H1 (cell line): ENCODE measurements around the gene NFKBIZ. TPM values are rescaled to one million over a fixed set of nuclear protein-coding genes. Genes with fewer than 3 reads are reported as not detected.

Experiments
- CTCF ChIA-PET: fragments of 300-600 bp; sonication (Branson Sonifier 250); formaldehyde crosslinking; loops from one replicate; lab custom pipeline; 2021; ENCODE audit not compliant: partially characterized antibody; lab: Charles Lee
- POLR2A ChIA-PET: fragments of 300-600 bp; sonication (Branson Sonifier 250); formaldehyde crosslinking; loops from one replicate; lab custom pipeline; 2021; ENCODE audit warnings: inconsistent platforms; ENCODE audit not compliant: partially characterized antibody; lab: Charles Lee
- DNase-seq, 2 experiments: peaks; one replicate each; pipeline versions ENCODE4 v3.0.0 to v3.0.0-alpha.2; 2010 to 2022; ENCODE audit warnings: low spot score in 2 of 2, low read depth in 1 of 2, mixed read lengths in 1 of 2
- FAIRE-seq: peaks from 2 replicates; lab custom pipeline; 2011; peaks lifted over from hg19 to GRCh38; lab: Jason Lieb, UNC
- H2AFZ ChIP-seq: 2 replicates; pipeline ENCODE4 v1.8.1; 2012; ENCODE audit warnings: low read length, inconsistent platforms
- H2AK5ac ChIP-seq: 2 replicates; pipeline ENCODE4 v1.6.1; 2013; ENCODE audit warnings: low read depth, low read length
- H2BK120ac ChIP-seq: replicated peaks from 2 replicates; pipeline ENCODE3; 2013; ENCODE audit warnings: low read depth, low read length, inconsistent platforms
- H2BK12ac ChIP-seq: 2 replicates; pipeline ENCODE4 v1.6.1; 2013; ENCODE audit warnings: low read depth, low read length
- H2BK15ac ChIP-seq: 2 replicates; pipeline ENCODE4 v1.6.1; 2013; ENCODE audit warnings: low read length
- H2BK20ac ChIP-seq: 2 replicates; pipeline ENCODE4 v1.6.1; 2013; ENCODE audit warnings: low read length
- H2BK5ac ChIP-seq: 2 replicates; pipeline ENCODE4 v1.6.1; 2013; ENCODE audit warnings: low read depth, low read length
- H3K14ac ChIP-seq: 2 replicates; pipeline ENCODE4 v1.6.1; 2013; ENCODE audit warnings: inconsistent platforms; ENCODE audit not compliant: insufficient read length
- H3K18ac ChIP-seq: 2 replicates; pipeline ENCODE4 v1.6.1; 2013; ENCODE audit warnings: low read length; ENCODE audit errors: extremely low read depth
- H3K23ac ChIP-seq: 2 replicates; pipeline ENCODE4 v1.6.1; 2013; ENCODE audit warnings: inconsistent platforms; ENCODE audit not compliant: insufficient read length
- H3K23me2 ChIP-seq: 2 replicates; pipeline ENCODE4 v1.6.1; 2013; ENCODE audit warnings: low read depth, low read length
- H3K27ac ChIP-seq: 2 replicates; pipeline ENCODE4 v1.6.1; 2011; ENCODE audit warnings: low read depth, low read length, inconsistent platforms
- H3K27me3 ChIP-seq, 4 experiments: replicated peaks in 1 of 4; 1 replicate in 1 of 4; 2 replicates in 3 of 4; pipeline versions ENCODE4 v1.6.1 to v1.8.1; 2011 to 2013; ENCODE audit warnings: low read length in 3 of 4, mild to moderate bottlenecking in 3 of 4, inconsistent platforms in 2 of 4, mixed read lengths in 2 of 4, moderate library complexity in 1 of 4; ENCODE audit not compliant: control insufficient read depth in 3 of 4, insufficient read depth in 3 of 4; ENCODE audit errors: extremely low read depth in 1 of 4
- H3K36me3 ChIP-seq, 4 experiments: 2 replicates each; pipeline versions ENCODE4 v1.6.1 to v1.8.1; 2011 to 2013; ENCODE audit warnings: mild to moderate bottlenecking in 4 of 4, low read length in 3 of 4, moderate library complexity in 2 of 4, control low read depth in 1 of 4, inconsistent platforms in 1 of 4; ENCODE audit not compliant: insufficient read depth in 4 of 4, control insufficient read depth in 2 of 4
- H3K4ac ChIP-seq: replicated peaks from 2 replicates; pipeline ENCODE3; 2013; ENCODE audit warnings: low read length, low read depth, mixed read lengths, inconsistent platforms; ENCODE audit not compliant: insufficient read length
- H3K4me1 ChIP-seq, 4 experiments: replicated peaks in 1 of 4; 1 replicate in 1 of 4; 2 replicates in 3 of 4; pipeline versions ENCODE4 v1.6.1 to v1.8.1; 2011 to 2013; ENCODE audit warnings: low read length in 3 of 4, inconsistent platforms in 2 of 4, mixed read lengths in 1 of 4; ENCODE audit not compliant: insufficient read depth in 4 of 4, control insufficient read depth in 3 of 4
- H3K4me2 ChIP-seq, 2 experiments: 2 replicates each; pipeline versions ENCODE4 v1.6.1 to v1.8.1; 2011 to 2013; ENCODE audit warnings: low read depth in 2 of 2, low read length in 2 of 2, control low read depth in 1 of 2, inconsistent platforms in 1 of 2, mild to moderate bottlenecking in 1 of 2; ENCODE audit not compliant: insufficient read depth in 1 of 2
- H3K4me3 ChIP-seq, 4 experiments: fragments of 200-600, 300-600 bp in 1 of 4; sonication (generic), shearing (Covaris generic), sonication (Bioruptor Twin) in 1 of 4; 2 replicates each; pipeline versions ENCODE4 v1.5.1 to v1.8.1; 2011 to 2016; ENCODE audit warnings: low read length in 4 of 4, low read depth in 3 of 4, control low read depth in 2 of 4, inconsistent platforms in 2 of 4, mild to moderate bottlenecking in 2 of 4, mixed read lengths in 1 of 4, moderate library complexity in 1 of 4; ENCODE audit not compliant: insufficient read depth in 2 of 4; ENCODE audit errors: extremely low read depth in 1 of 4
- H3K56ac ChIP-seq: replicated peaks from 2 replicates; pipeline ENCODE3; 2013; ENCODE audit warnings: low read depth, mild to moderate bottlenecking, mixed read lengths, low read length, inconsistent platforms; ENCODE audit not compliant: insufficient read length
- H3K79me1 ChIP-seq: 2 replicates; pipeline ENCODE4 v1.6.1; 2013; ENCODE audit warnings: low read depth, low read length, control low read depth
- H3K79me2 ChIP-seq, 2 experiments: 2 replicates each; pipeline versions ENCODE4 v1.6.1 to v1.8.1; 2012 to 2013; ENCODE audit warnings: low read length in 2 of 2, mild to moderate bottlenecking in 2 of 2, inconsistent platforms in 1 of 2; ENCODE audit not compliant: insufficient read depth in 2 of 2, control insufficient read depth in 1 of 2
- H3K9ac ChIP-seq, 4 experiments: replicated peaks in 1 of 4; 1 replicate in 1 of 4; 2 replicates in 3 of 4; pipeline versions ENCODE4 v1.6.1 to v1.8.1; 2011 to 2013; ENCODE audit warnings: low read depth in 3 of 4, low read length in 3 of 4, control low read depth in 2 of 4, mild to moderate bottlenecking in 2 of 4, moderate library complexity in 2 of 4, inconsistent platforms in 1 of 4; ENCODE audit errors: extremely low read depth in 1 of 4
- H3K9me3 ChIP-seq, 2 experiments: 2 replicates each; pipeline versions ENCODE4 v1.6.1 to v1.8.1; 2012 to 2013; ENCODE audit warnings: mild to moderate bottlenecking in 2 of 2, moderate library complexity in 2 of 2, control low read depth in 1 of 2, inconsistent platforms in 1 of 2, low read depth in 1 of 2, low read length in 1 of 2, mixed read lengths in 1 of 2; ENCODE audit not compliant: insufficient read depth in 2 of 2
- H4K20me1 ChIP-seq, 2 experiments: replicated peaks in 1 of 2; 2 replicates each; pipeline versions ENCODE3 to v1.8.1; 2011 to 2013; ENCODE audit warnings: inconsistent platforms in 2 of 2, low read length in 2 of 2, mild to moderate bottlenecking in 1 of 2; ENCODE audit not compliant: insufficient read depth in 2 of 2, control insufficient read depth in 1 of 2
- H4K5ac ChIP-seq: 2 replicates; pipeline ENCODE4 v1.6.1; 2013; ENCODE audit warnings: low read length, low read depth, mixed read lengths, inconsistent platforms; ENCODE audit not compliant: insufficient read length
- H4K8ac ChIP-seq: 2 replicates; pipeline ENCODE4 v1.8.0; 2013; ENCODE audit warnings: mild to moderate bottlenecking, moderate library complexity, low read length, inconsistent platforms; ENCODE audit not compliant: insufficient read depth; ENCODE audit errors: extremely low read depth
- H4K91ac ChIP-seq: replicated peaks from 2 replicates; pipeline ENCODE3; 2013; ENCODE audit warnings: low read length, mixed read lengths, inconsistent platforms; ENCODE audit not compliant: insufficient read length
- ATF2 ChIP-seq: IDR thresholded peaks from 2 replicates; pipeline ENCODE4 v1.6.1; 2012; ENCODE audit warnings: low read length, inconsistent platforms
- CHD2 ChIP-seq: IDR thresholded peaks from 2 replicates; pipeline ENCODE4 v1.6.1; 2012; ENCODE audit warnings: low read length, improper control_type of control experiment
- CREB1 ChIP-seq: IDR thresholded peaks from 2 replicates; pipeline ENCODE4 v1.6.1; 2012; ENCODE audit warnings: inconsistent platforms
- NRF1 ChIP-seq: IDR thresholded peaks from 2 replicates; pipeline ENCODE4 v1.6.1; 2011; ENCODE audit warnings: mild to moderate bottlenecking, low read depth, low read length, improper control_type of control experiment
- WGBS, 2 experiments: shearing (Covaris generic) in 1 of 2; methylation state at CpG; one replicate each; pipeline versions ENCODE4 v1.1.6 to v1.1.7; 2013 to 2015; ENCODE audit warnings: low lambda C conversion rate in 2 of 2, mixed read lengths in 2 of 2, inconsistent platforms in 1 of 2, low coverage in 1 of 2, missing lambda C conversion rate in 1 of 2; ENCODE audit not compliant: insufficient replicate concordance in 2 of 2, insufficient coverage in 1 of 2, insufficient read length in 1 of 2; ENCODE audit errors: extremely low coverage in 1 of 2, missing lambda C conversion rate in 1 of 2; 5-methylcytosine and 5-hydroxymethylcytosine counted together
- polyA plus RNA-seq, 7 experiments: library from polyadenylated mRNA; depleted of rRNA in 3 of 7; stranded (reverse) in 5 of 7; unstranded in 2 of 7; fragments of >200 nt in 5 of 7; fragments of 200-250 nt in 2 of 7; gene quantifications; 1 replicate in 5 of 7; 2 replicates in 1 of 7; 4 replicates in 1 of 7; pipeline versions ENCODE4 v1.2.1 to v1.2.3, GENCODE V29; 2011 to 2013; ENCODE audit warnings: missing spikeins in 2 of 7, mixed read lengths in 2 of 7
- total RNA-seq: library from RNA; stranded (reverse); fragmentation: NEBNext Ultra II Directional; extraction: Animal tissue kit (Norgen Biotek cat#: 25700); gene quantifications from 2 replicates; pipeline ENCODE4 v1.2.1, GENCODE V29; 2021

The NFKBIZ gene
- total and polyA plus RNA-seq, 2 of the 8 experiments (the other 6 are each of a cell fraction or from before 2014, with no cell fraction given): 7.2 to 24.5 TPM

- H4K5ac ChIP-seq: no peak overlapping the region
- no peak overlapping the region for H3K9ac ChIP-seq
- no peak overlapping the region for H3K23ac ChIP-seq
- no peak for DNase-seq
- peaks cover 0 to 2% (median 0%) of the 10 kb centered on the region in 4 experiments; a peak in 1 of 7 replicates for H3K4me1 ChIP-seq
- no peaks in the 10 kb centered on the region for H3K79me2 ChIP-seq
- TF ChIP-seq CREB1: 0 out of 2 replicates have a peak, but pooled peaks have one; percentile 42
- no peak for TF ChIP-seq NRF1
- TF ChIP-seq CHD2: no peak
- TF ChIP-seq ATF2: no peak
- 100% methylated on average over 1 of the region's 1 CpG; no CpG with 5 or more reads in 1 of the 2 experiments for WGBS, 2 experiments
- no peak overlapping the region for H3K56ac ChIP-seq
- no peak overlapping the region; the same call in 1 of the 2 replicates for H4K8ac ChIP-seq
- no peaks in the 10 kb centered on the region for H3K27me3 ChIP-seq
- H3K18ac ChIP-seq: no peak overlapping the region
- no peak overlapping the region for H4K91ac ChIP-seq
- no peaks in the 10 kb centered on the region for H3K36me3 ChIP-seq
- FAIRE-seq: no peak
- no peak overlapping the region for H3K4me2 ChIP-seq
- no peaks in the 10 kb centered on the region for H4K20me1 ChIP-seq
- H3K14ac ChIP-seq: no peak overlapping the region
- no peak overlapping the region for H3K27ac ChIP-seq
- H2BK120ac ChIP-seq: no peak overlapping the region
- H3K79me1 ChIP-seq: no peaks in the 10 kb centered on the region
- H2BK12ac ChIP-seq: no peak overlapping the region
- H3K4me3 ChIP-seq: no peak overlapping the region
- H3K9me3 ChIP-seq: no peaks in the 10 kb centered on the region
- no peak overlapping the region; the same call in 1 of the 2 replicates for H2AFZ ChIP-seq
- no peaks in the 10 kb centered on the region for H3K23me2 ChIP-seq
- CTCF ChIA-PET: interaction anchor here (1.2 to 2.0 kb wide), 3 partner anchors 69 to 92 kb away, joined by 3 to 4 read pairs (median 4); no protein-coding TSS in a partner anchor
- POLR2A ChIA-PET: no interaction called here
- H2BK5ac ChIP-seq: no peak overlapping the region
- no peak overlapping the region for H2BK15ac ChIP-seq
- H2BK20ac ChIP-seq: no peak overlapping the region
- H2AK5ac ChIP-seq: no peak overlapping the region
- no peak overlapping the region for H3K4ac ChIP-seq
Observed at GRCh38 chr3:101902041-101902440, 52.7 kb downstream of the NFKBIZ start.
